Transverse colon (tissue), 3 donors: ENCODE measurements around the gene SCG3.

Experiments used
- CTCF ChIP-seq, 5 experiments: fragments of 200-600 bp in 3 of 5; fragments of 450-650 bp in 2 of 5; sonication (generic) in 3 of 5; IDR thresholded peaks; 1 replicate in 2 of 5; 2 replicates in 3 of 5; pipeline ENCODE4 v1.5.1; 2016 to 2017; ENCODE audit warnings: antibody characterized with exemption in 5 of 5, inconsistent platforms in 3 of 5, mild to moderate bottlenecking in 2 of 5, moderate library complexity in 1 of 5
- EP300 ChIP-seq: sonication (generic); formaldehyde crosslinking; IDR thresholded peaks from one replicate; pipeline ENCODE4 v1.6.1; 2017; ENCODE audit warnings: antibody characterized with exemption, low read depth

GRCh38 chr15:51720201-51720995, 39.1 kb downstream of the SCG3 start:
- no peak for TF ChIP-seq CTCF (IDR thresholded peaks at IDR 0.05)
- TF ChIP-seq EP300, result no peak
